GM21717 (cell line): ENCODE results near the gene PRRC1.

ENCODE experiments used
- ATAC-seq: cut with Tn5 transposase; IDR thresholded peaks from one replicate; pipeline ENCODE4 v1.9.1; 2021; ENCODE audit warnings: mild to moderate bottlenecking, moderate library complexity; ENCODE audit not compliant: unreplicated experiment

The PRRC1 gene

DNA sequence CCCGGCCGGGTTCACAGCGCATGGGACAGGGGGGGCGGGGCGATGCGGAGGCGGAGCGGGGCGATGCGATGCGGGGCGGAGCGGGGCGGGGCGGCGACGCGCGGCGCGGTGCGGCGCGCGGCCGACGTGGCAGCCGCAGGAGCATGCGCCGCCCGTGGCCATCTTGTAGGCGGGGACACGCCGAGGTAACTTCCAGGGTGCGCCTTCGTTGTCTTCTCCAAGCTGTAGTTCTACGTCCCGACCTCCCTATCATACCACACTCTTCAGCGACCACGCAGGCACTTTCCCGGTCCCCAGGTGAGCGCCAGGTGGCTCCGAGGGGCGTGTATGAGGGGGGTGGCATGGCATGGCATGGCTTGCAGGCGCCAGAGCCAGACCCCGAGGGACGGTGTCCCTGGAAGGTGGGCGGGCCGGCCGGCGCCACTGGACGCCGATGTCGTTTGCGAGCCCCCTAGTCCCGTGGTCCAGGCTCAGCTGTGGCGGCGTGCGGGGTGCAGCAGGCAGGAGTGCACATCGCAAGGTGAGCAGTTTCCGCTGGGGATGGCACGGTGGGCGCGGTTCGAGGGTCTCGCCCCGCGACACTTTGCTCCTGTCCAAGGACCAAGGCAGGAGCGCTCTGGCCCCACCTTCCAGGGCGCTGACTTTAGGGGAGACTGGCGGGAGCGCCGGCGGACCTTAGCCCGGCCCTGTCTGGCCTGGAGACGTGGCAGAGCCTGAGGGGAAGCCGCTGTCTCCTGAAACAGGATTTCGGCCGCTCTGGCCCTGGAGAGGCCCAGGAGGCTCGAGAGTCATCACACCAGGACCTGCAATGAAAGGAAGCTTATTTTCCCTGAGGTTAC lies at the start of gene PRRC1:
TSS of gene PRRC1 (plus strand) at position 161 of the 839 bp plus-strand sequence. CDS start 5,840 bp downstream, outside the sequence.
- peak; percentile 96 for ATAC-seq

DNA sequence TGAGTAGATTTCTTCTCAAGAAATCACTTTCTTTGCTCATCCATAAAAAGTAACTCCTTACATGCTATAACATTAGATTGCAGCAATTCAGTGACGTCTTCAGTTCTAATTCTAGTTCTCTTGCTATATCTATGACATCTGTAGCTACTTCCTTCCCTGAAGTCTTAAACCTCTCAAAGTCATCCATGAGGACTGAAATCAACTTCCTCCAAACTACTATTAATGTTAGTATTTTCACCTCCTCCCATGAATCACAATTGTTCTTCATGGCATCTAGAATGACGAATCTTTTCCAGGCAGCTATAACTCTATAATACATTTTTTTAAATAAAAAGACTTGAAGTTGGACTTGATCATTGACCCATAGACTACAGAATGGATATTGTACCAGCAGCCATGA lies 46.2 kb upstream of the PRRC1 start:
- no peak for ATAC-seq

DNA sequence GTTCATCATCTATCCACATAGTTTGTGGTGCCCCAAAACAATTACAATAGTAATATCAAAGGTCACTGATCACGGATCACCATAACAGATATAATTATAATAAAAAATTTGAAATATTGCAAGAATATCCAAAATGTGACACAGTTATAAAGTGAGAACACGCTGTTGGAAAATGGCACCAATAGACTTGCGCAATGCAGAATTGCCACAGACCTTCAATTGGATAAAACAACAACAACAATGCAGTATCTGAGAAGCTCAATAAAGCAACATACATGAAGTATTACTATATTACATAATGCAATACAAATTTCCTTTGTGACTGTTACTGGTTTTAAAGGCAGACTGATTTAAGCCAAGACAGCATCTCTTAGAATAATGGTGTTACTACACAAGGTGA lies 44.7 kb upstream of the PRRC1 start:
- ATAC-seq, result no peak

DNA sequence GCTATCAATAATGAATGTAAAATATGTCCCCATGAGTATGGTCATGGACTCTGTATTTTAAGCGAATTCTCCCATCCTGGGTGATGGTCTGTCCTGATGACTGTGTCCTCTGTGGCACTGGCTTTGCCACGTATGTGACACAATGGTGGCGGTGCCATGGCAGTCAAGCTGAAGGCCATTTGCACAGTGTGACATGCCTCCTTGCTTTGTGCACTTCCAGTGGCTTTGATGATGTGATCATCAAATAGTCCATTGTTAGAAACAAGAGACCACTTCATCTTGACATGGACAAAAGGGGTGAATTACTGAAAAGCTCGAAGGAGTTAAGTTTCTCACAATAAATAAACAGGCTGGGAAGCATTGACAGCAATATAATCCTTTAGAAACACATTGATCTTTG lies 31.0 kb upstream of the PRRC1 start:
- ATAC-seq, result no peak

DNA sequence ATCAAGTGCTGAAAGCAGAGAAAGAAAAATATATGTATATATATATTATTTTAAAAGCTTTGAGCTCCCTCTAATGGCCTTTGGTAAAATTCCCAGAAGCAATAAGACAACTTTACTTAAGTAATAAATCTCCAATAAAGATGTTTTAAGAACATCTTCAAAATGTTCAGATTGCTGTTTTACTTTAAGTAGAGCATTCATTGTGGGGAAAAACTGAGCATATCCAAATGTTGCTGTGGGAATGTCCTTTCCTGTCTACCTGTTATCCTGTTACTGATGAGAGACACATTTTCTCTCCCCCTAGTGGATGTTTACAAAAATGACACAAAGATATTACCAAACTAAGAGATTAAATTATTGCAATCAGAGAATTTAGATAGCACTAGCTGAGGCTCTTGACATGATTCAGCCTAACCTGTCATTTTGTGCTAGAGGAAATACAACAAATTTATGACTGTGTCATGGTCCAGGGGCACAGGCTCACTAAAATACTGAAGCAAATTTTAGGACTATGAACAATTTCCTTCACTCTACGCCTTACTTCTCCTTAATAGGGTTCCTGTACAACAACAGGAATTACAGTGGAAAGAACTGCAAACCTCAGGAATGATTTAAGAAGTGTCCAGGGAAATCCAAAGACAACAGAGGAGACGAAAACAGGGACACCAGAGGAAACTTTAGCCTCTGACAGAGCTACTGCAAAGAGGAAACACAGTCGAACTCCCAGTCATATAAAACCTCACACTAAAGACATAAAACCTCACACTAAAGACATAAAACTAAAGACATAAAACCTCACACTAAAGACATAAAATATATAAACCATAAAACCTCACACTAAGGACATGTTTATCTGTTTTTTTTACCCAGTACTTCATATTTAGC lies 24.3 kb upstream of the PRRC1 start:
- peak; percentile 82 for ATAC-seq

DNA sequence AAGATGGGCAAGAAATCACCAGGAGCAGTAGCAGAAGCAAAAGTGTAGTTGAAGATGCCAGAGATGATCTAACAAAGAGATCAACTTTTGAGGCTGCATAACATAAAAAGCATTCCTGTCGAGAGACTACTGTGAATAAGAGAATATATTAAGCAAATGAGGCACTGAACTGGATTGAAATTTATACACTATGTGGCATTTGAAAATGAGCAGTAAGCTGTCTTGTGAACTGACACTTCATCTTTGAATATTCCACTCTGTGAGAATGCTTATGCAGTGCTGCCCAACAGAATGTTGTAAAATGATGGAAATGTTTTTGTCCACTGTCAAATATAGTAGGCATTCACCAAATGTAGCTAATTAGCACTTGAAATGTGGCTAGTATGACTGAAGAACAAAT lies 18.9 kb upstream of the PRRC1 start:
- no peak for ATAC-seq

DNA sequence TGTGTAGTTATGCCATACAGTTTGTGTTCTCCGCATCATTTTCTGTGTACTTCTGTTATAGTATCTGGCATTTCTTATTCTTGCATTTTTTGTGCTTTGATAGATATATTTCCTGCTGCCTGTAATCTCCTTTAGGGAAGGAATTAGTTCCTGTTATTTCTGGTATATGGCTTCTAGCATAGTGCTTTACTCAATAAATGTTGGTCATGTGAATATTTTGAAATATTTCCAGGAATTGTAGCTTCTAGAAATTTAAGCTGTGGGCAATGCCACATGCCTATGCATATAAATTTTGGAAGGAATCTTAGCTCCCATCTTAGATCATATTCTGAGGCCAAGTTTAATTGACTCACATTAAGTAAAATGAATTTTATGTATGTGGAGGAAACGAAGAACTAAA lies 11.5 kb upstream of the PRRC1 start:
- no peak for ATAC-seq

DNA sequence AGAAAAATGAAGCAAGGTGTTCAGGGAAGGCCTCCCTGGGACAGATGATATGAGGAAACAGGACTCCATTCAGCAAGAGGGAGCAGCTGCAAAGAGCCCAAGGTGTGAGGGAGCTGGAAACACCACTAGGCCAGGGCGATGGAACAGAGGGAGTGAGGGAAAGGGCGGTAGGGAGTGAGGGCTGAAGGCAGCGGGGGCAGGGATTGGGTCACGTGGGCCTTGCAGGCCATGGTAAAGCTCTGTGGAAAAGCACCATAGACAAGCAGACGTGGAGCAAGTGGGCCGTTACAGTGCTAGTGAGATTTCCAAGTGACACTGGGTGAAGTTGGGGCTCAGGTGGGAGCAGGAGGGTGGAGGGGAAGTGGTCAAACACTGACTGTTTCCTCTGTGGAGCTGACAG lies 10.8 kb upstream of the PRRC1 start:
- no peak for ATAC-seq

DNA sequence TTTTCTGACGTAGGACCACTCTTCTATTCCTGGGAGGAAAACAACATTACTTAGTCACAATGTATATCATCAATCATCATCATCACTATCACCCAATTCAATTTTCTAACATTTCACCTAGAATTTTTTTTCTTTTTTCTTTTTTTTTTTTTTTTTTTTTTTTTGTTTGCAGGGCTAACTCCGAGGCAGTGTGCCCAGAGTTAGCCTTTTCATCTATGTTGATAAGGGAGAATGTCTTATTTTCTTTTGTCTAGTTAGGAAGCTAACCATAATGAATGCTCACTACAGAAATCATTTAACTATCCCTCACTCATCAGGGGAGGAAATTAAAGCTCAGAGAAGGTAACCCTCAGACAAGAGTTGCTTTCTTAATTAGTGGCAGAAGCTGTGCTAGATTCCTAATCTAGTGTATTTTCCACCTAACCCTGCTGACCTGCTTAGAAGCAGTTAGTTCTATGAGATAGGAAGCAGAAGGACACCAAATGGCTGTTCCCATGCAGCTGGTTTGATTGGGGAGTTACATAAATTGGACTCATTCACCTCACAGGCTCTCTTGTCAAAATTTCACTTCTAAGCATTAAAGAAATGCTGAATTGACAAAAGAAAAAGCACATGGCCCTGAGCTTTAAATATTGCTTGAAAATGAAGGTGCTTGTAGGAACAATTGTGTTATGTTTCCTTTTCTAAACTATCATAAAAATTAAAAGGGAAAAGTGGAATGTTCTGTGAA lies 8.6 kb upstream of the PRRC1 start:
- ATAC-seq, result no peak

DNA sequence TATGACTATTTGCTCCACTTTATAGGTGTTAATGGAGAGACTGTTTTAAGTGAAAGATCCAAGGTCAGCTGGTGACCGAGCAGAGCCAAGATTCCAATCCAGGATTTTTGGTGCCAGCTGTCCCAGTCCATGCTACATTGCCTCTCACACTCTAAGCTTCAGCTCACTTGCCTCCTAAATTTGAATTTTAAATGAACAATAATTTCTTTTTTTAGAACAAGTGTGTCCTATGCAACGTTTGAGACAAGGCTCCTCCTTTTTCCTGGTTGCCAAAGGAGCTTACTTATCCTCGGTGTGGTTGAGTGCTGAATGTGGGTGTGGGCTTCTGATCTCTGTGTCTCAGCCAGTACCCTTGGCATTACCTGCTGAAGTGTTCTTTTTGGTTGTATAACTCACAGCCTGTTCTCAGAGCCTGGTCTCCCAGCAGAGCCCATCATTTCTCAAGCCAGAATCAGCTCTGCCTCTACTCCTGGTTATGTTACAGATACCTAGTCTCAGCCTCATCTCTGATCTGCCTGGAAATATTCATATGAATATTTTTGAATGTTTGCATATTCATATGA lies 4.0 kb upstream of the PRRC1 start:
- no peak for ATAC-seq

DNA sequence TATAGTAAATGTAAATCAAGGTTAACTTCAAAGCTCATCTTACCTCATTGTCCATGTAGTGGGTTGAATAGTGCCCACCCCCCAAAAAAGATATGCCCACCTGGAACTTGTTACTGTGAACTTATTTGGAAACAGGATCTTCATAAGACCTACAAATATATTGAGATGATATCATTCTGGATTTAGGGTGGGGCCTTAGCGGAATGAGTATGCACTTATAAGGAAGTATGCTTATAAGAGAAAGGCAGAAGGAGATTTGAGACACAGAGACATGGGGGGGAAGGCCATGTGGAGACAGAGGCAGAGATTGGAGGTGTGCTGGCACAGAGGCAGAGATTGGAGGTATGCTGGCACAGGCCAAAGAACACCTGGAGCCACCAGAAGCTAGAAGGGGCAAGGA lies 2.6 kb upstream of the PRRC1 start:
- no peak for ATAC-seq

DNA sequence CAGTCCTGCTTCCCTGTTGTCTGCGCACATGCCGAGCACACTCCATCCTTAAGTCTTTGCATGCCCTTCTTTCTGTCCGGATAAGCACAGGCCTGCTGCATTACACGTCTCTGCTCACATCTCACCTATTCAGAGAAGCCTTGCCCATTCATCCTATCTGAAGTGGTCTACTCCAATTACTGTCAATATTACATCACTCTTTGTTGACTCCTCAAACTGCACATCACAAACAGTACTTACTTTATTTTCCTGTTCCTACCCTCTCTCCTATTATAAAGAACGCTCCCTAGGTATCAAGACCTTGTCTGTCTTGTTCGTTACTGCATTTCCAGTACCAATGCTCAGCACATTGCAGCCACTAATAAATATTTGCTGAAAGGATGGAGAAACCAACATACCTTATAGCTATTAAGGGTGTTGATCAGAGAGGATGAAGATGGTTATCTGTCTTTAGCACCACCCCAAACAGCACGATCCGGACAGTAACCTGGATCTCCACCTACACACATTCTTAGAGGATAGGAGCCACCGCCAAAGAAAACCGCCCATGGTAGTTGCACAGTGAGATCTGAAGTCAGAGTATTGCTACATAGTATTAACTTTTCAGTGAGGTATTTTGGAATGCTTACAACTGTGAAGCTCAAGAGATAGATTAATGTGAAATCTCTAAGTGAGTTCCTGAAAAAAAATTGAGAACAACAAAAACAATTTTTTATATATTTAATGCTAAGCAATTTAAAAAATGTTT lies 1.6 kb upstream of the PRRC1 start:
- no peak for ATAC-seq

DNA sequence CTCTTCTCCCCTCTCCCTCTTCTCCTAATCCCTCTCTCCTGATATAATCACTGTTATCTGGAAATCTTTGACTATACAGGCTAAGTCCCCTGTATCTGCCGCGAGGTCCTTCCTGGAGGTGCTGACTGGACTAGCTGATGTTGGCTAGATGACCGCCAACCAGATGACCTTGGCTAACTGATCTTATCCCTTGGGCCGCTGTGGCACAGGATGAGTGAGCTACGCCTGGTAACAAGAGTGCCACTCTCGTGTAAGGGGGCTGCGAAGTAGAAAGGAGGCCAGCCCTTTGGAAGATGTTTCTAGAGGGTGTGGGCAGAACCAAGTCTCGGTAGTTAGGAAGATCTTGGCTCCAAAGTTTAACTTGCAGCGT lies 345 bp upstream of the PRRC1 start:
- peak; percentile 38 for ATAC-seq

DNA sequence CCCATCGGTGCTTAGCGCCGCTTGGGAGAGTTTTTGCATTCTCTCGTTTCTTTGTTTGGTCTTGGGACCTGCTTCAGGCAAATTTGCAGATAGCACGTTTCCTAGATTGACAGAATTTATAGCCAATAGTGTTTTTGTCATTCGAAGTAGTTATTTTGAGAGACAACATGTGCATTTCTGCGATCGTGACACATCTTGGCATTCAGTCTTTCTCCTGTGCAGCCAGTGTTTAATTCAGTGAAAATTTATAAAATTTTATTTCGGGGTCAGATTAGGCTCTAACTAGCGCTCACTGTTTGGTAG lies 830 bp downstream of the PRRC1 start:
- peak; percentile 42 for ATAC-seq

DNA sequence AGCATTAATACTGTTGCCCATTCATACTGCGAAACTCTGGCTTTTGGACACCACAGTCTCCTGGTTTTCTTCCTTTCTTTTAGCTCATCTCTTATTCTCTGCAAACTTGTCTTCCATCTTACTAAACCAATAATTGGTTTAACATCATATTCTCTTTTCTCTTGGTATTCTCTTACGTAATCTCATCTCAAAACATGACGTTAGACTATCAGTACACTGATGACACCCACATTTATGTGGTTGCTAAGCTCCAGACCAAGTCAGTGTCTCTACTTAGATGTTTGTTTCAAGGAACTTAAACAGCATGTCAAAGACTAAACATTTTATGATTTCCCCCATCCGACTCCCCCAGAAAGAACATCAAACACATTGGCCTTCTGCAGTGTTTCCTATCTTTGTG lies 2.1 kb downstream of the PRRC1 start:
- no peak for ATAC-seq

DNA sequence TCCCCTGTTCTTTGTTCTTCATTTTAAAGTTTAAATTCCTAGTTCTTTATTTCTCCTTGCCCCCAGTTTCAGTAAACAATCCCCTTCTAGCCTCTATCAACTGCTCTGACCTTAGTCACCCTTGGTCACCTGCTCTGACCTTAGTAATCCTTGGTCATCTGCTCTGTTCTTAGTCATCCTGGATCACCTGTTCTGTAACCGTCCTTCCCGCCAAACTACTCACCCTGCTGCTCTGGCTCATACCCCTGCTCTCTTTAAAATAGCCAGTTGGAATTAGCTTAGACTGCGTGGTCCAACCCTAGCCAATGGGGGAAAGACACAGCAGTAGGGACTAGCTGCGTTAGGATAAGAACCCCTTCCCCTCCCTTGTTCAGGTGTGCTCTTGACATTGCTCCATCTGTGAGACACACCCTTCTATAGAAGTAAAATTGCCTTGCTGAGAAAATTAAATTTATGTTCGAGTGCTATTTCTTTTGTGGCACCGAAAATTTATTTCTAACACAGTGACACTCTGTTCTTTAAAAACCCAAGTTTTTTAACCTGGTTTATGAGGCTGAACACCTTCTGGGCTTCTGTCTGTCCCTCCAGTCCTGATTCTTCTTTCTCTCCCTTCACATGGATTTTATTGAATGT lies 3.8 kb downstream of the PRRC1 start:
- ATAC-seq, result no peak

DNA sequence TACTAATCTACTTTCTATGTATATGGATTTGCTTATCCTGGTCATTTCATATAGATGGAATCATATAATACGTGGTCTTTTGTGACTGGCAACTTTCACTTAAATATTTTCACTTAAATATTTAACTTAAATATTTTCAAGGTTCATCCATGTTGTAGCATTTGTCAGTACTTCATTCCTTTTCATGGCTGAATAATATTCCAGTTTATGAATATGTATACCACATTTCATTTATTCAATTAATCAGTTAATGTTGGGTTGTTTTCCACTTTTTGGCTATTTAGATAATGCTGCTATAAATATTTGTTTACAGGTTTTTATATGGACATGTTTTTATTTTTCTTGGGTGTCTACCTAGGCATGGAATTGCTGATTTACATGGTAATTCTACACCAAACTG lies 7.7 kb downstream of the PRRC1 start:
- ATAC-seq, result no peak

DNA sequence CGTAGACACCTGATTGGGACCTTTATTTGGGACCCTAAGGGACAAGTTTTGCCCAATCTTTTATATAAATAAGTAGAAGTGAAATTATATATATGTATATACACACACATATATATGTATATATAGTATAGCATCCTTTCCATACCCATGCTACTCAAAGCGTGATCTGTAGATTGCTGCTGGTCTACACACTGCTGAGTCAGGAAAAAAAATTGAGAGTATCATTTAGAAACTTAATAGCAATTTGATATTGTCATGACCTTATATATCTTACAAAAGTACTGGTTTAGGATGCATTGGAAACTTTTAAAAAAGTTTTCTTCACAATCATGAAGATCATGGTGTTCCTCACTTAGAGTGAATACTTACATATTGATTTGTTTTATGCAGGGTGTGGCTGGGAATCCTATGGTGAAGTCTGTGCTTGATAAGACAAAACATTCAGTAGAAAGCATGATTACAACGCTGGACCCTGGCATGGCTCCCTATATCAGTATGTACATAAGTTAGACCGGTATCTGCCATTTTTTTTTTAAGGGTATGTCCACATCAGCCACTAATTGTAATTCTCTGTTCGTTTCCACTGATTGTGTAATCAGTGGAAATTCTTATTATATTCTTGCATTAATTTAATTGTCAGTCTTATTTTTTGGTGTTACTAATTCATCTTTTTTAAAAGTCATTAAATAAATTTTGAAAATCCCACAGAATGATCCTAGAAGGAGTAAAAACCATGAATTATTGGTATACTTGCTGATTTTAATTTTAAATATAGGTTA lies 12.7 kb downstream of the PRRC1 start:
- ATAC-seq, result no peak

DNA sequence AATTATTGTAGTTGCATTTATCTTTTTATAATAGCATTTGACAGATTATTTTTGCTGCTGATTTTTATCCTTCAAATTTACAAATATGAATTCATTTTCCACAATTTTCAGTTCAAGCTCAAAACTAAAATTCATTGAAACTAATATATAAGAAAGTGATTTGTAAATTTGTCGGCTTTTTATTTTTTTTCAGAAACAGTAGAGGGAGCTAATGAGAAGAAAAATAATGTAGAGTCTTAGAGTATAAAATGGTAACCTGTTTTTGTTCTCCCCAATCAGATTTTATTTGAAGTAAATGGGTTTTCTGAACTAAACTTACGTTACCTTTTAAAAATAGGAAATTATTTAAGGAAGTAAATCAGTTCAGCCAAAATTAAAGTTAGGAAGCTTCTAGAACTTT lies 19.2 kb downstream of the PRRC1 start:
- ATAC-seq, result no peak
